Muscle layer of duodenum (tissue), 2 donors: ENCODE data around the gene KDM4B.

Experiments
- H3K27ac ChIP-seq: one replicate; pipeline ENCODE4 v1.7.0; 2013; ENCODE audit warnings: mild to moderate bottlenecking, low read length
- H3K27me3 ChIP-seq: one replicate; pipeline ENCODE4 v1.7.0; 2013; ENCODE audit warnings: low read depth, mild to moderate bottlenecking, control low read depth, low read length
- H3K36me3 ChIP-seq, 2 donors: one replicate each; pipeline ENCODE4 v1.7.0; 2013; ENCODE audit warnings: low read length in 2 of 2, control low read depth in 1 of 2, mild to moderate bottlenecking in 1 of 2; ENCODE audit not compliant: insufficient read depth in 2 of 2, control insufficient read depth in 1 of 2
- H3K4me1 ChIP-seq, 2 donors: one replicate each; pipeline ENCODE4 v1.7.0; 2013; ENCODE audit warnings: low read length in 2 of 2, mild to moderate bottlenecking in 2 of 2, control low read depth in 1 of 2, moderate library complexity in 1 of 2; ENCODE audit not compliant: insufficient read depth in 2 of 2, control insufficient read depth in 1 of 2
- H3K4me3 ChIP-seq, 2 donors: one replicate each; pipeline ENCODE4 v1.7.0; 2013; ENCODE audit warnings: low read length in 2 of 2, low read depth in 1 of 2, mild to moderate bottlenecking in 1 of 2
- H3K9me3 ChIP-seq, 2 donors: one replicate each; pipeline ENCODE4 v1.7.0; 2013; ENCODE audit warnings: low read length in 2 of 2, control low read depth in 1 of 2, mild to moderate bottlenecking in 1 of 2; ENCODE audit not compliant: control insufficient read depth in 1 of 2
- donor health status: healthy.

KDM4B gene

GRCh38 chr19:4986471-4986891, 17.6 kb downstream of the KDM4B start:
- Histone ChIP-seq H3K27ac (no peak overlapping the region), H3K36me3 (no peaks in the 10 kb centered on the region), H3K27me3 (no peaks in the 10 kb centered on the region), H3K4me1 (peaks cover 0 to 27% of the 10 kb centered on the region in 2 donors), H3K9me3 (no peaks in the 10 kb centered on the region), H3K4me3 (no peak overlapping the region)

- Histone ChIP-seq H3K4me3 (no peak overlapping the region), H3K4me1 (peaks cover 0 to 27% of the 10 kb centered on the region in 2 donors), H3K36me3 (no peaks in the 10 kb centered on the region), H3K27me3 (no peaks in the 10 kb centered on the region), H3K27ac (no peak overlapping the region), H3K9me3 (peaks cover 0 to 2% of the 10 kb centered on the region in 2 donors)
These were observed 18.3 kb downstream of the KDM4B start for GRCh38 chr19:4987256-4987655.

DNA sequence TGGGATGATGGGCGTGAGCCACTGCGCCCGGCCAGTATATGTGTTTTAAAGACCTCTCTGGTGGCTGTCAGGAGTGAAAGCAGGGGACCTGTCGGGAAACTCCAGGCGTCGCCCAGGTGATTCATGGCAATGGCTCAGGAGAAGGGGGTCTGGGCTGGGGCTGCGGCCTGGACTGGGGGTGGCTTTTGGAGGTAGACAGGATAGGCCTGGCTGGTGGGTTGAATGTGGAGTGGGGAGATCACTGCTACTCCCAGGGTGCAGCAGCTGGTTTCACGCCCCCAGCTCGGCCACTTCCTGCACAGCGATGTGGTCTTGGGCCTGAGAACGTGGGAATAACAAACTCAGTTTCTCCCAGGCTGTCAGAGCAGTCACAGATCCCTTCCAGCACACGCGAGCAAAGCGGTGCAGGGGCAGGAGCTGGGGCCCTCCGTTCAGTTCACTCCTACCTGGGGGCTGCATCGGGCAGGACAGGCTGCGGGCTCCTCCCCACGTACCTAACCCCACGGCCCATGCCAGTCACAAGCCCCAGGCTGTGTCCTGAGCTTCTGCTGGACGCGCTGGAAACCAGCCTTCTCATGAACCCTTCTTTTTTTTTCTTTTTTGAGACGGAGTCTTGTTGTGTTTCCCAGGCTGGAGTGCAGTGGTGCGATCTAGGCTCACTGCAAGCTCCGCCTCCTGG, 18.9 kb downstream of the KDM4B start:
- peaks cover 0 to 27% of the 10 kb centered on the region in 2 donors for H3K4me1 ChIP-seq
- no peaks in the 10 kb centered on the region for H3K27me3 ChIP-seq
- H3K36me3 ChIP-seq, result no peaks in the 10 kb centered on the region
- H3K4me3 ChIP-seq, result no peak overlapping the region
- peaks cover 0 to 2% of the 10 kb centered on the region in 2 donors for H3K9me3 ChIP-seq
- H3K27ac ChIP-seq, result no peak overlapping the region

- Histone ChIP-seq H3K9me3 (peaks cover 0 to 2% of the 10 kb centered on the region in 2 donors), H3K27me3 (no peaks in the 10 kb centered on the region), H3K36me3 (no peaks in the 10 kb centered on the region), H3K4me3 (no peak overlapping the region), H3K4me1 (peaks cover 0 to 27% of the 10 kb centered on the region in 2 donors), H3K27ac (no peak overlapping the region)
These were observed 19.9 kb downstream of the KDM4B start for GRCh38 chr19:4988770-4989251.

DNA sequence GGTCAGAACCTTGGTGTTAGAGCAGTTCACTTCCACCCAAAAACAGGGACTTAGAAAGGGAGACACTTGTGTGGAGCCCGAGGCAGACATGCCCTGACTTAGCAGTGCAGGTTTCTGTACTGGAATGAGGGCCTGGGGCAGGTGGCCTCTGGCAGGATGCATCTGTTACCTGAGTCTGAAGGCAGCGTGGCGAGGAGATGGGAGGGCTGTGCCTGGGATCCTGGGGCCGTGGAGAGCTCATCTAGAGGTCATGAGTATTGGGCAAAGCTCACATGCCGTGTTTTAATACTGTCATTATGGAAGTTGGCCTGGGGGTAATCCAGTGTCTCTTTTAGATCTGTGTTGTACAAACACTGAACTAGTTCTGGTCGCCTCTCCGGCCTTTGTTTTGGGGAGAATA, 21.4 kb downstream of the KDM4B start:
- H3K4me3 ChIP-seq, result no peak overlapping the region
- H3K36me3 ChIP-seq, result no peaks in the 10 kb centered on the region
- peaks cover 0 to 2% of the 10 kb centered on the region in 2 donors for H3K9me3 ChIP-seq
- H3K27me3 ChIP-seq, result no peaks in the 10 kb centered on the region
- no peak overlapping the region for H3K27ac ChIP-seq
- H3K4me1 ChIP-seq, result peaks cover 0 to 22% of the 10 kb centered on the region in 2 donors

- H3K27ac ChIP-seq, result no peak overlapping the region
- peaks cover 0 to 2% of the 10 kb centered on the region in 2 donors for H3K9me3 ChIP-seq
- H3K4me1 ChIP-seq, result peaks cover 0 to 20% of the 10 kb centered on the region in 2 donors
- H3K27me3 ChIP-seq, result no peaks in the 10 kb centered on the region
- H3K4me3 ChIP-seq, result no peak overlapping the region
- no peaks in the 10 kb centered on the region for H3K36me3 ChIP-seq
These were observed 22.6 kb downstream of the KDM4B start for GRCh38 chr19:4991538-4991937.

DNA sequence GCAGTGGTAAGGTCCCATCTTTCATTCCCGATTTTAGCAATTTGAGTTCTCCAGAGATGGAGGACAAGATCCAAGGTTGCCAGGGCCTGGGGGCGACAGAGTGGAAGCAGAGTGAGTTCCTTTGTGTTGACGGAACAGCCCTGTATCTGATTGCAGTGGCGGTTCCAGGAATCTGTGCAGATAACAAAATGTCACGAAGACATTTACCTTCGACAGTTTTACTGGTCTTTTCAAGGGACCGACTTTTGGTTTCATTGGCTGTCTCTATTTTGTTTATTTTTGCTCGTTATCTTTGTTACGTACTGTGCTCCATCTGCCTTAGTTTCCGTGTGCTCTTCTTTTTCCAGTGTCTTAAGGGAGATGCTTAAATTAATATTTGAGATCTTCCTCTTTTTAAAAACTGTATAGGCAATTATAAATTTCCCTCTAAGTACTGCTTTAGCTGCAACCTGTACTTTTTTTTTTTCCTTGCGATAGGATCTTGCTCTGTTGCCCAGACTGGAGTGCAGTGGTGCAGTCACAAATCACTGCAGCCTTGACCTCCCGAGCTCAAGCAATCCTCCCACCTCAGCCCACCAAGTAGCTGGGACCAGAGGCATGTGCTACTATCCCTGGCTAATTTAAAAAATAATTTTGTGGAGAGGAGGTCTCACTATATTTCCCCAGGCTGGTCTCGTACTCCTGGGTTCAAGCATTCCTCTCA, 23.2 kb downstream of the KDM4B start:
- Histone ChIP-seq H3K4me3 (no peak overlapping the region), H3K4me1 (peaks cover 0 to 18% of the 10 kb centered on the region in 2 donors), H3K27ac (no peak overlapping the region), H3K36me3 (no peaks in the 10 kb centered on the region), H3K9me3 (peaks cover 0 to 2% of the 10 kb centered on the region in 2 donors), H3K27me3 (no peaks in the 10 kb centered on the region)

DNA sequence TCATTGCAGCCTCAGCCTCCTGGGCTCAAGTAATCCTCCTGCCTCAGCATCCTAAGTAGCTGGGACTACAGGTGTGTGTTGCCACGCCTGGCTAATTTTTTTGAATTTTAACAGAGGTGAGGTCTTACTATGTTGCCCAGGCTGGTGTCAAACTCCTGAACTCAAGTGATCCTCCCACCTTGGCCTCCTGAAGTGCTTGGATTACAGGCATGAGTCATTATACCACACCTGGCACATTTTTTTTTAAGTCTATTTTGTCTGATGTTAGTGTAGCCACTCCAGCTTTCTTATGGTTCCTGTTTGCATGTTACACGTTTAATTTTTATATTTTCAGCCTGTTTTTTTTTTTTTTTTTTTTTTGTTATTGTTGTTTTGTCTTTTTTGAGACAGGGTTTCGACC, 24.8 kb downstream of the KDM4B start:
- no peak overlapping the region for H3K4me3 ChIP-seq
- peaks cover 0 to 7% of the 10 kb centered on the region in 2 donors for H3K4me1 ChIP-seq
- no peaks in the 10 kb centered on the region for H3K36me3 ChIP-seq
- H3K9me3 ChIP-seq, result peaks cover 0 to 2% of the 10 kb centered on the region in 2 donors
- H3K27ac ChIP-seq, result no peak overlapping the region
- no peaks in the 10 kb centered on the region for H3K27me3 ChIP-seq

- Histone ChIP-seq H3K27me3 (no peaks in the 10 kb centered on the region), H3K4me1 (no peaks in the 10 kb centered on the region), H3K9me3 (peaks cover 0 to under 1% of the 10 kb centered on the region in 2 donors), H3K4me3 (no peak overlapping the region), H3K36me3 (no peaks in the 10 kb centered on the region), H3K27ac (no peak overlapping the region)
These were observed 27.8 kb downstream of the KDM4B start for GRCh38 chr19:4996701-4997100.

GRCh38 chr19:4997297-4997696, 28.4 kb downstream of the KDM4B start:
- Histone ChIP-seq H3K27me3 (no peaks in the 10 kb centered on the region), H3K9me3 (no peaks in the 10 kb centered on the region), H3K36me3 (no peaks in the 10 kb centered on the region), H3K4me1 (no peaks in the 10 kb centered on the region), H3K4me3 (no peak overlapping the region), H3K27ac (no peak overlapping the region)

GRCh38 chr19:5000120-5000611, 31.3 kb downstream of the KDM4B start:
- Histone ChIP-seq H3K4me3 (no peak overlapping the region), H3K36me3 (no peaks in the 10 kb centered on the region)

More at GRCh38 chr19:5000120-5000611, 31.3 kb downstream of the KDM4B start:
- Histone ChIP-seq H3K4me1 (no peaks in the 10 kb centered on the region), H3K27me3 (no peaks in the 10 kb centered on the region), H3K27ac (no peak overlapping the region), H3K9me3 (no peaks in the 10 kb centered on the region)
